Progenitor cell of endocrine pancreas (in vitro differentiated cells): ENCODE measurements around the gene MEF2A. TPM values are rescaled to one million over a fixed set of nuclear protein-coding genes. Genes with fewer than 3 reads are reported as not detected.

Source experiments
- DNase-seq: peaks from one replicate; pipeline ENCODE4 v3.0.0; 2021; ENCODE audit warnings: low spot score; ENCODE audit not compliant: unreplicated experiment
- H3K27ac Mint-ChIP-seq: 2 replicates; pipeline ENCODE4 v1.8.0; 2021; ENCODE audit warnings: mild to moderate bottlenecking, moderate library complexity, mixed read lengths
- H3K27me3 Mint-ChIP-seq: 2 replicates; pipeline ENCODE4 v1.8.0; 2021; ENCODE audit warnings: mixed read lengths
- H3K36me3 Mint-ChIP-seq: 2 replicates; pipeline ENCODE4 v1.8.0; 2022; ENCODE audit warnings: mixed read lengths; ENCODE audit not compliant: insufficient read depth
- H3K4me1 Mint-ChIP-seq: 2 replicates; pipeline ENCODE4 v1.8.0; 2021; ENCODE audit warnings: low read depth, mixed read lengths
- H3K4me3 Mint-ChIP-seq: 2 replicates; pipeline ENCODE4 v1.8.0; 2021; ENCODE audit warnings: low read depth, mild to moderate bottlenecking, moderate library complexity, mixed read lengths
- H3K9me3 Mint-ChIP-seq: 2 replicates; pipeline ENCODE4 v1.8.0; 2021; ENCODE audit warnings: low read depth, mixed read lengths
- total RNA-seq: library from RNA; stranded (reverse); gene quantifications from 2 replicates; pipeline ENCODE4 v1.2.1, GENCODE V29; 2021
- TF ChIP-seq, protein P1 (sequence below): fragments of 200-600 bp; sonication (generic); IDR thresholded peaks from one replicate; pipeline ENCODE4 v1.5.0; 2021; ENCODE audit warnings: antibody characterized with exemption, mild to moderate bottlenecking; ENCODE audit not compliant: unreplicated experiment

Gene MEF2A
- total RNA-seq, 1 donor from 2014 or later = 36.2 TPM

DNA sequence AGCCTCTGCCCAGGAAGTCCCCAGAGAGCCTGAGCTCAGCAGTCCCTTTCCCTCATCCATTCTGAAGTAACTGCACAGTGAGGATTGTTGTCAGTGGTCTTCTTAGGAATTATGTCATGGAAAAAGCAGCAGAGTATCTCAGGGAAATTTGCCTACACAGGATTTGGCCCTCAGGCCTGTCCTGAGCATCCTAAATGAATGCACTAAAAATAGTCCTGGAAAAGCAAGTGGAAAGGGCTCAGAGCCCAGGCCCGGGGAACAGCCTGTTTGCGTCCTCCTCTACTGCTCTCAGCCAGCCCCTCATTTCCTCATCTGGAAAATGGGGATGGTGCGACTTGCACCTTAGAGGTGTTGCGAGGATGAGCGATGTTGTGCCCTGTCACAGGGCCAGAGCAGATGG is 145.8 kb downstream of the MEF2A start:
- TF ChIP-seq, protein P1, sequence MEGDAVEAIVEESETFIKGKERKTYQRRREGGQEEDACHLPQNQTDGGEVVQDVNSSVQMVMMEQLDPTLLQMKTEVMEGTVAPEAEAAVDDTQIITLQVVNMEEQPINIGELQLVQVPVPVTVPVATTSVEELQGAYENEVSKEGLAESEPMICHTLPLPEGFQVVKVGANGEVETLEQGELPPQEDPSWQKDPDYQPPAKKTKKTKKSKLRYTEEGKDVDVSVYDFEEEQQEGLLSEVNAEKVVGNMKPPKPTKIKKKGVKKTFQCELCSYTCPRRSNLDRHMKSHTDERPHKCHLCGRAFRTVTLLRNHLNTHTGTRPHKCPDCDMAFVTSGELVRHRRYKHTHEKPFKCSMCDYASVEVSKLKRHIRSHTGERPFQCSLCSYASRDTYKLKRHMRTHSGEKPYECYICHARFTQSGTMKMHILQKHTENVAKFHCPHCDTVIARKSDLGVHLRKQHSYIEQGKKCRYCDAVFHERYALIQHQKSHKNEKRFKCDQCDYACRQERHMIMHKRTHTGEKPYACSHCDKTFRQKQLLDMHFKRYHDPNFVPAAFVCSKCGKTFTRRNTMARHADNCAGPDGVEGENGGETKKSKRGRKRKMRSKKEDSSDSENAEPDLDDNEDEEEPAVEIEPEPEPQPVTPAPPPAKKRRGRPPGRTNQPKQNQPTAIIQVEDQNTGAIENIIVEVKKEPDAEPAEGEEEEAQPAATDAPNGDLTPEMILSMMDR = no peak
- H3K4me3 Mint-ChIP-seq = no peak overlapping the region
- no peaks in the 10 kb centered on the region for H3K27me3 Mint-ChIP-seq
- H3K27ac Mint-ChIP-seq = peak overlapping the region; percentile 30
- DNase-seq = no peak
- H3K9me3 Mint-ChIP-seq = no peaks in the 10 kb centered on the region
- H3K4me1 Mint-ChIP-seq = no peaks in the 10 kb centered on the region
- peaks cover 13% of the 10 kb centered on the region for H3K36me3 Mint-ChIP-seq

DNA sequence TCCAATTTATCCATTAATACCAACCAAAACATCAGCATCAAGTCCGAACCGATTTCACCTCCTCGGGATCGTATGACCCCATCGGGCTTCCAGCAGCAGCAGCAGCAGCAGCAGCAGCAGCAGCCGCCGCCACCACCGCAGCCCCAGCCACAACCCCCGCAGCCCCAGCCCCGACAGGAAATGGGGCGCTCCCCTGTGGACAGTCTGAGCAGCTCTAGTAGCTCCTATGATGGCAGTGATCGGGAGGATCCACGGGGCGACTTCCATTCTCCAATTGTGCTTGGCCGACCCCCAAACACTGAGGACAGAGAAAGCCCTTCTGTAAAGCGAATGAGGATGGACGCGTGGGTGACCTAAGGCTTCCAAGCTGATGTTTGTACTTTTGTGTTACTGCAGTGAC is 146.6 kb downstream of the MEF2A start:
- peaks cover 13% of the 10 kb centered on the region for H3K36me3 Mint-ChIP-seq

DNA sequence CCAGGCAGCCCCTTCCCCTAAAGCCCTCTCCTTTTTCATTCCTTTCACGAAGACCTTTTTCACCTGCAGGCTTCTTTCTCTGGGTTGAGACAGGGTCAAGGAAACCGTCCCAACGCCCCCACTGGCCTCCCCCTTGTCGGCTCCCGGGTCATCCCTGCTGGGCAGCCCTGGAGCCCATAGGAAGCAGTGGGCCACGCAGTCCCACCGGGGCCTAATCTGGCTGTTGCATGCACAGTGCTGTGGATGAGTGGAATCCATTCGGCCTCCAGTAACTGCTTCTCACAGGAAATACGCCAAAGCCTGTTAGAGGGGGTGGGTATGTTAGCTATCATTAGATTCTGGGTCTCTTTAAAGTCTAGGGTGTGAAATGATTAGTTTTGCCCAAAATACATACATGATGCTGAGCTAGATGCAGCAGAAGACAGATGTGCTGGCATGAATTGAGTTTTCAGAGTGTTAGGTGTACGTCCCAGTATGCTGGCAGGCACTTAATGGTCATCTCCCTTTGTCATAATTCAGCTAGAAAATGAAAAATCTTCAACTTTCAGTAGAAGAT is 150.8 kb downstream of the MEF2A start:
- Mint-ChIP-seq H3K27ac (peak overlapping the region; percentile 24), H3K27me3 (no peaks in the 10 kb centered on the region), H3K4me1 (peaks cover 9% of the 10 kb centered on the region)

More for the DNA sequence above, 146.6 kb downstream of the MEF2A start:
- no peak for DNase-seq
- Mint-ChIP-seq H3K27ac (no peak overlapping the region), H3K9me3 (no peaks in the 10 kb centered on the region), H3K4me1 (no peaks in the 10 kb centered on the region), H3K4me3 (no peak overlapping the region), H3K27me3 (no peaks in the 10 kb centered on the region)
- TF ChIP-seq, protein P1 = no peak

DNA sequence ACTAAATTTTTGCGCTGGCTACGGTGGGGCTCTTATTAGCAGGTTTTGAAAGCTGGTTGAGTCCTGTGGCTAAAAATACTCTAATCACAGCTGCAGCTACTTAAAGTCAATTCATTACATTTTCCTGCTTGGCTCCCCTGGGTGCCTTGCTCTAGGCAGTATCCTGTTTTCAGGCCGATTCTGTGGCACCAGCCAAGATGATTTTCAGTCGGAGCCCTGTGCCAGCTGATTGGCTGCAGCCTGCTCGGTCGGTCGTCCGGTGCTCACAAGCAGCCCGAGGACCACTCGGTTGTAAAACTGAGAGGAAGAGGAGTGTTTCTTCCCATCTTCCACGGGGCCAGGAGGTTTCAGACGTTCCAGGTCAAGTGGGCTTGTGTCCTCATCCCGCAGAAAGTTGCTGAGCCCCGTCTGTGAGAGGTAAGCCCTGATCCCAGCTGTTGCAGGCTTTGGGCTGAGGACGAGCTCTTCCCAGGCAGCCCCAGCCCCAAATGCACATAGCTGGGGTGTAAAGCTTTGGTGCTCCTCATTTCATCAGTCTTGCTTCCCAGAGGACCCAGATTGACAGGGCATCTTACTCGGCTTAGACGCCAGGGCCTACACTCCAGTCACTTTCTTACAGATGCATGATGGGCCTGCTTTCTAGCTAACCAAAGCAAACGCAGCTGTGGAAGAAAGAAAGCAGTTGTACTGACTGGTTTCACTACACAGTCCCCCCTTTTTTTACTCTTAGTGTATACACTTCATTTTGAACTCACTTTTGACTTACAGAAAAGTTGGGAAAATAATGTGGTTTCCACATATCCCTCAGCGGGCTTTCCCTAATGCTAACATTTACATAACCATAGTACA is 151.6 kb downstream of the MEF2A start:
- DNase-seq = no peak
- Mint-ChIP-seq H3K9me3 (no peaks in the 10 kb centered on the region), H3K27me3 (no peaks in the 10 kb centered on the region), H3K4me3 (no peak overlapping the region), H3K4me1 (peaks cover 13% of the 10 kb centered on the region), H3K36me3 (peaks cover 15% of the 10 kb centered on the region), H3K27ac (no peak overlapping the region)
- TF ChIP-seq, protein P1 = no peak

More for the DNA sequence above, 150.8 kb downstream of the MEF2A start:
- TF ChIP-seq, protein P1 = no peak
- H3K4me3 Mint-ChIP-seq = no peak overlapping the region
- peaks cover 13% of the 10 kb centered on the region for H3K36me3 Mint-ChIP-seq
- H3K9me3 Mint-ChIP-seq = no peaks in the 10 kb centered on the region
- DNase-seq = no peak

DNA sequence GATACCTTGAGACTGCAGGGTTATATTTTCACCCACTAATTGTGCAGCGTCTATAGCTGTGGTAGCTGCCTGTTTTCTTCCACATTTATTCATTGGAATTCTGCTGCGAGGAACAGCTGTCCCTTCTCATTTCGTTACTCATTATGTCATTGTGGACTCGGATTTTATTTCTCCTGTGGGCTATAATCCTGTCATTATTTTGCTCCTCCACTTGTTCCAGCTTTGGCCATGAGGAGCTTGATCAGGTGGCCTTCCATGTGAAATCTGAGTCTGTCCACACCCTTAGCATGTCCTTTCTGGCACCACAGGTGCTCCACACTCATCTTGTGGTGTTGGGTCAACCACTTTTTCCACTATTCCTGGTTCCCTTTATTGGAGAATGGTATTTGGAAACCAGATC is 152.6 kb downstream of the MEF2A start:
- DNase-seq = no peak
- H3K36me3 Mint-ChIP-seq = peaks cover 12% of the 10 kb centered on the region

More for the DNA sequence above, 152.6 kb downstream of the MEF2A start:
- H3K4me3 Mint-ChIP-seq = no peak overlapping the region
- H3K9me3 Mint-ChIP-seq = no peaks in the 10 kb centered on the region
- no peaks in the 10 kb centered on the region for H3K27me3 Mint-ChIP-seq
- H3K4me1 Mint-ChIP-seq = peaks cover 13% of the 10 kb centered on the region
- no peak overlapping the region for H3K27ac Mint-ChIP-seq
- TF ChIP-seq, protein P1 = no peak
